ENCODE measurements around the gene HMOX2. TPM values are rescaled to one million over a fixed set of nuclear protein-coding genes. Genes with fewer than 3 reads are reported as not detected.

HMOX2 gene
- total and polyA plus RNA-seq, 11 donors, result 60.6 to 250 (median 117) TPM

- no peak overlapping the region for H3K27ac ChIP-seq
- H3K4me1 ChIP-seq, result peaks cover 13 to 55% (median 33%) of the 10 kb centered on the region in 12 donors
- TF ChIP-seq CTCF (IDR thresholded peaks at IDR 0.05) (no peak), POLR2A (IDR thresholded peaks at IDR 0.05) (no peak)
- ATAC-seq, result no peak
- H3K36me3 ChIP-seq, result no peaks in the 10 kb centered on the region
- H3K9me3 ChIP-seq, result no peaks in the 10 kb centered on the region
- no peak overlapping the region for H3K4me3 ChIP-seq
- WGBS, 4 donors, result 76 to 85% (median 83%) methylated on average over 7 of the region's 7 CpGs
- H3K27me3 ChIP-seq, result no peaks in the 10 kb centered on the region
- intact Hi-C loops (cut with DNase I), result no loop called here
- DNase-seq, result no peak
These were observed 44.7 kb downstream of the HMOX2 start for GRCh38 chr16:4520913-4521312.

GRCh38 chr16:4522051-4522581 is 45.9 kb downstream of the HMOX2 start:
- peak; percentile 29 to 59 (median 50) for ATAC-seq

GRCh38 chr16:4523686-4524085 is 47.5 kb downstream of the HMOX2 start:
- H3K27ac ChIP-seq, result peak overlapping the region in 2 of 12 donors; percentile 13 to 17

More at GRCh38 chr16:4522051-4522581, 45.9 kb downstream of the HMOX2 start:
- no peak overlapping the region for H3K4me3 ChIP-seq
- intact Hi-C loops (cut with DNase I), result no loop called here
- DNase-seq, result peak in 2 of 5 donors; percentile 43 to 50
- H3K36me3 ChIP-seq, result no peaks in the 10 kb centered on the region
- WGBS, 4 donors, result 42 to 61% (median 52%) methylated on average over 5 to 8 of the region's 8 CpGs
- H3K9me3 ChIP-seq, result no peaks in the 10 kb centered on the region
- peak overlapping the region in 6 of 12 donors; percentile 4 to 41 (median 17) for H3K27ac ChIP-seq
- peaks cover 13 to 60% (median 37%) of the 10 kb centered on the region in 12 donors for H3K4me1 ChIP-seq
- TF ChIP-seq CTCF (IDR thresholded peaks at IDR 0.05) (no peak), POLR2A (IDR thresholded peaks at IDR 0.05) (no peak)
- H3K27me3 ChIP-seq, result no peaks in the 10 kb centered on the region

GRCh38 chr16:4524571-4524970 is 48.4 kb downstream of the HMOX2 start:
- no peak overlapping the region for H3K4me3 ChIP-seq

More at GRCh38 chr16:4523686-4524085, 47.5 kb downstream of the HMOX2 start:
- H3K4me3 ChIP-seq, result no peak overlapping the region
- no peaks in the 10 kb centered on the region for H3K9me3 ChIP-seq
- peaks cover 13 to 55% (median 35%) of the 10 kb centered on the region in 12 donors for H3K4me1 ChIP-seq
- DNase-seq (no peak), ATAC-seq (peak in 1 of 4 donors; percentile 29)
- intact Hi-C loops (cut with DNase I), result no loop called here
- H3K27me3 ChIP-seq, result no peaks in the 10 kb centered on the region
- WGBS, 4 donors, result 67 to 95% (median 81%) methylated on average over 3 to 4 of the region's 4 CpGs
- TF ChIP-seq POLR2A (IDR thresholded peaks at IDR 0.05), result no peak
- H3K36me3 ChIP-seq, result no peaks in the 10 kb centered on the region

More at GRCh38 chr16:4524571-4524970, 48.4 kb downstream of the HMOX2 start:
- DNase-seq (no peak), ATAC-seq (no peak)
- TF ChIP-seq POLR2A (IDR thresholded peaks at IDR 0.05) (no peak), CTCF (IDR thresholded peaks at IDR 0.05) (no peak)
- Histone ChIP-seq H3K27me3 (no peaks in the 10 kb centered on the region), H3K9me3 (no peaks in the 10 kb centered on the region), H3K4me1 (peaks cover 13 to 63% (median 40%) of the 10 kb centered on the region in 12 donors), H3K27ac (peak overlapping the region in 2 of 12 donors; percentile 9 to 29), H3K36me3 (no peaks in the 10 kb centered on the region)
- intact Hi-C loops (cut with DNase I), result no loop called here

All from heart left ventricle (tissue), 16 donors.